GM18498 (cell line): ENCODE data around the gene TSPOAP1.

ENCODE experiments used
- ATAC-seq: cut with Tn5 transposase; IDR thresholded peaks from one replicate; pipeline ENCODE4 v1.9.1; 2021; ENCODE audit warnings: mild to moderate bottlenecking, moderate library complexity; ENCODE audit not compliant: unreplicated experiment

The TSPOAP1 gene

GRCh38 chr17:58279016-58279711, 49.4 kb downstream of the TSPOAP1 start:
- ATAC-seq: no peak

DNA sequence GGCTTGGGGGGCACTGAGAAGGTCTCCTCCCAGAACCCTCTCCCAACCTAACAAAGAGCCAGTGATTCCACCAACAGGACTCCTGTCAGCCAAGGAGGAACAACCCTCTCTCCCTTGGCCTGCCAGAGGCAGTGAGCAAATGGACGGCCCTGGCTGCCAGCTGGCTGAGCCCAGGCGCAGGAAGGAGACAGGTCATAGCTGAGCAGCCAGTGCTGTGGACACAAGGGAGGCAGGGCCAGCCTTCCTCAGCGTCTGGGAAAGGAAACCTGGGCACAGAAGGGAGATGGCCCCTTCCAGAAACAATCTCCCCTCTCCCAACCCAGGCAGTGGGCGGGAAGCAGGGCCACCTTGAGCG, 50.0 kb downstream of the TSPOAP1 start:
- ATAC-seq: no peak

GRCh38 chr17:58277802-58278595, 50.6 kb downstream of the TSPOAP1 start:
- ATAC-seq: no peak

- no peak for ATAC-seq
These were observed 51.3 kb downstream of the TSPOAP1 start for GRCh38 chr17:58277107-58277801.

DNA sequence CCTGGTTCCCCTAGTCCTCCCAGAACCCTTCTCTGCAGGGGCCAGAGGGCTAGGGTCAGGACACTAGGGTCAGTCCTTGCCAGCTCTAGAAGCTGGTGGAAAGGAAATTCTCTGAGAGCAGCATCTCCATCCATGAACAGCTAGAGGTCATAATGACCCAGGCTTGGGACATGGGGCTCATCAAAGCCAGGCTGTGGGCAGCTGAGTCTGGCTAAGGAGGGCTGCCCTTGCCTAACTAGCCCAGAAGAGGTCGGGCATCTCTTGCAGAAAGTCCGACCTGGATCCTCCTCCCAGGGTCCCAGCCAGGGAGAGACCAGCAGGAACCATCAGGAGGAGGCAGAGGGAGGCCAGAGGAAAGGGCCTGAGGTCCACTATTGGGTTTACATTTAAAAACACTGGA, 52.2 kb downstream of the TSPOAP1 start:
- no peak for ATAC-seq

- no peak for ATAC-seq
These were observed 53.2 kb downstream of the TSPOAP1 start for GRCh38 chr17:58275417-58275816.

- ATAC-seq: no peak
These were observed 55.0 kb downstream of the TSPOAP1 start for GRCh38 chr17:58273453-58274104.

DNA sequence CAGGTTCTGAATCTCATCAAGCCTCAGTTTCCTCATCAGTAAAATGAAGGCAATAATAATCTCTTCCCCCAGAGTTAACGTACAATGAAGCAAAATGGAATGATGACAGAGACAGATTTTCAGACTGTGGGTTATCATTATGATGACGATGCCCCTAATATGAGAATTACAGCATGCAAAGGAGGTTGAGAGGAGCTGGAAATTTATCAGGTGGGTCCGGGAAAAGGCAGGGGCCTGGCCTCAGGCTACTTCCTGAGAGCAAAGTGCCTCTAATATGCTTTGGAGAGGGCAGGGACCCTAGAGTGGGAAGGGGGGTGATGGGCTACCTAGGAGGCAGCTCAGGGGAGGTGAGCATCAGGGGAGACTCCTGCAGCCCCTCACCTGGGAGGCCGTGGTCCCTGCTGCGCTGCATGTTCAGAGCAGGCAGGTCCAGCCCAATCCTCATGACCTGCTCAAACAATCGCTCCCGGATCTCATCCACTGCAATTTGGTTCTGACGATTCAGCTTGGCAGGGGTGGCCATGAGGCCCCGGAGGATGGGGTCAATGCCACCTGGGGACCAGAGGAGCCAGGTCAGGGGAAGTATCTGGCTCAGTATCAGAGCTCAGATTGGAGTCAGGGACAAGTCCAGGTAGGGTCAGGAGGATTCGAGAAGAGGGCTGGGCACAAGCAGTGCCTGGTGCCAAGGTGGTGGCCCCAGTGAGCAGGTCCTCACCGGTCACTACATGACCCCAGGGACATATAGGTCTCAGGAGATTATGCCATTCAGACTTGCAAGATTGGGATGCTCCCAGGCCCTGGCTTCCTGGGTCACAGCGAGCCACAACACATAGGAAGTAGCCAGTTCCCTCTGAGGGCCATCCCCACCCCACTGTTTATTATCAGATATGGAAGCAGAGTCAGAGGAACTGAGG, 56.0 kb downstream of the TSPOAP1 start:
- ATAC-seq: no peak

DNA sequence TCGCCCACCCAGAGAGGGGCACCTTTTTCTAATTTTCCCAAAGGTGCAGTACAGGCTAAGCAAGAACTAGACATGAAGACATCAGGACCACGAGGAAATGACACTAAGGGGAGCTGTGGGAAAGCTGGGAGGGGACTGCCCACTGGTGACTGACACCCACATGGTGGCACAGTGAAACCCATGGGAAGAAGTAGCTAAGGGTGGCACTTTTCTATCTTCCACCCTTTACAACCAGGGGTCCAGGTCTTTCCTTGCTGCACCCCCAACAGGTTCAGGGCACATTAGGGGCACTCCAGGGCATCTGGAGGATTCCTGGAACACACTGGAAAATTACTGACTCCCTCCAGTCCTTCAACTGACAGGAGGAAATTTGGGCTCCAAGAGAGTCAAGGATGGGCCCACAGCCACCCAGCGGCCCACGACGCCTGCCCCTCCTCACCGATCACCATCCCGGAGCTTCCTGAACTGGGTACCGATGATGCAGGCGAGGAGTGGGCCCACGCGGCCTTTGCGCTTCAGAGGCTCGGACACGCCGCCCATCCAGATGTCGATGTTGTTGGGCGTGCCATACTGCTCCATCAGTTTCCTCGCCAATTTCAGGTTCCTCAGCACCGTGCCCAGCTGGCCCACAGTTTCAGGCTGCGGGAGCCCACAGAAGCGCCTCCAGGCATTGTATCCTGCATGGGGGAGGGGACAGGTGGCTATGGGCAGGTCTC, 57.2 kb downstream of the TSPOAP1 start:
- ATAC-seq: no peak

GRCh38 chr17:58270476-58271215, 57.9 kb downstream of the TSPOAP1 start:
- ATAC-seq: no peak

- ATAC-seq: no peak
These were observed 58.9 kb downstream of the TSPOAP1 start for GRCh38 chr17:58269557-58270291.

DNA sequence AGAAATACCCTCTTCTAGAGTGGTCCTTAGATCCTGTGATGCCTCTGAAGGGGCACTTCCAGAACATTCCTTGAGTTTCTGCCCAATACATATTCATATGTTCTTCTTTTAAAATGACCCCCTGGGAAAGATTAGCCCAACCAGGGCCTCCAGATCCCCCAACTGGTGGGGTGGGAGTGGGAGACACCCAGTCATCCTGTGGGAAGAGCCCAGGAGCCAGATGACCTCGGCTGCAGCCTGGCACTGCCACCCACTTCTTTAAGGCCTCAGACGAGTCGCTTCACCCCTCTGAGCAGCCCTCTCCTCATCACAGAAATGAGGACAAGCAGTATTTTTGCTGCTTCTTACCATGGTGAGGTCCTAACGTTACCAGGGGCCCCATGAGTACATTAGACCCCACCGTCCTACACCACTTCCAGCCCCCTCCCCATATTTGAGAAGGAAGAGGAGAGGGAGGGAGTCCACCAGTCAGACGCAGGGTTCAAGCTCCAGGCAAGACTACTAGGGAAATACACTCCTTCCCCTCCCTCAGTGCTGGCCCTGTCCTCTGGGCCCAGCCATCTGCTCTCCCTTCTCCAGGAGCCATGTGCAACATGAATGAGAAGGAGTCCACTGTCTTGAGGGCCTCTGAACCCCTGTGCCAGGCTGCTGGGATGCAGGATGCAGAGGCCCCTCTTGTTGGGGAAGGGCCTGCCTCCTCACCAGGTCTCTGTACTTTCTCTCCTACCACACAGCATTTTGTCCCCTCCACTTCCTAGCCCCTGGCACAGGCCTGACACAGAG, 59.6 kb downstream of the TSPOAP1 start:
- no peak for ATAC-seq

GRCh38 chr17:58268326-58268725, 60.3 kb downstream of the TSPOAP1 start:
- no peak for ATAC-seq

DNA sequence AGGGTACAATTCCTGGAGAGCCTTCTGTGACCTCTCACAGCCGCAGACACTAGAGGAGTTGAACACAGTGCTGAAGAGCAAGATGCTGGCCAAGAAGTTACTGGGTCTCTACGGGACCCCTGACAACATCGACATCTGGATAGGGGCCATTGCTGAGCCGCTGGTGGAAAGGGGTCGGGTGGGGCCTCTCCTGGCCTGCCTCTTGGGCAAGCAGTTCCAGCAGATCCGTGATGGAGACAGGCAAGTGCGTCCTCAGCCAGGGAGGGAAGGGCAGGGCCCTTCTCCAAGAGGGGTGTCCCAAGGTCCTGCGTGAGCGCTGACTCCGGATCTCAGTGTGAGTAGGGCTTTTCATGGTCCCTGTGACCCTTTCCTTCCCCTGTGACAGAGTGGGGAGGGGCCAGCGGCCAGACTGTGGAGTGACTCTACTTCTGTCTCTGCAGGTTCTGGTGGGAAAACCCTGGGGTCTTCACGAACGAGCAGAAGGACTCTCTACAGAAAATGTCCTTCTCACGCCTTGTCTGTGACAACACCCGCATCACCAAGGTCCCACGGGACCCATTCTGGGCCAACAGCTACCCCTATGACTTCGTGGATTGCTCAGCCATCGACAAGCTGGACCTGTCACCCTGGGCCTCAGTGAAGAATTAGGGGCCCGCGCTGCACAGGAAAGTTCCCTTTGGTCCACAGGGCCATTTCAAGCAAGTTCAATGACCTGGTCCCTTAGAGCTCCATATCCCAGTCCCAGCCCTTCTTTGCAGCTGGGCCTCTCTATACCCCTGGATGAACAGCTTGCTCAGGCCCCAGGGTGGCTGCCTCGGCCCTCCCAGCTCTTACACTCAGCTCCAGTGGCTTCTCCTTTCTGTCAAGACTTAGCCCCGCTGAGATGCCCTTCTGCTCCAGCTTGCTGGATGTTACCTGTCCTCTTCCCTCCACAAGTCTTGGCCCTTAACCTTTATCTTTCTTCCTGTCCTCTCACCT, 61.0 kb downstream of the TSPOAP1 start:
- ATAC-seq: no peak

DNA sequence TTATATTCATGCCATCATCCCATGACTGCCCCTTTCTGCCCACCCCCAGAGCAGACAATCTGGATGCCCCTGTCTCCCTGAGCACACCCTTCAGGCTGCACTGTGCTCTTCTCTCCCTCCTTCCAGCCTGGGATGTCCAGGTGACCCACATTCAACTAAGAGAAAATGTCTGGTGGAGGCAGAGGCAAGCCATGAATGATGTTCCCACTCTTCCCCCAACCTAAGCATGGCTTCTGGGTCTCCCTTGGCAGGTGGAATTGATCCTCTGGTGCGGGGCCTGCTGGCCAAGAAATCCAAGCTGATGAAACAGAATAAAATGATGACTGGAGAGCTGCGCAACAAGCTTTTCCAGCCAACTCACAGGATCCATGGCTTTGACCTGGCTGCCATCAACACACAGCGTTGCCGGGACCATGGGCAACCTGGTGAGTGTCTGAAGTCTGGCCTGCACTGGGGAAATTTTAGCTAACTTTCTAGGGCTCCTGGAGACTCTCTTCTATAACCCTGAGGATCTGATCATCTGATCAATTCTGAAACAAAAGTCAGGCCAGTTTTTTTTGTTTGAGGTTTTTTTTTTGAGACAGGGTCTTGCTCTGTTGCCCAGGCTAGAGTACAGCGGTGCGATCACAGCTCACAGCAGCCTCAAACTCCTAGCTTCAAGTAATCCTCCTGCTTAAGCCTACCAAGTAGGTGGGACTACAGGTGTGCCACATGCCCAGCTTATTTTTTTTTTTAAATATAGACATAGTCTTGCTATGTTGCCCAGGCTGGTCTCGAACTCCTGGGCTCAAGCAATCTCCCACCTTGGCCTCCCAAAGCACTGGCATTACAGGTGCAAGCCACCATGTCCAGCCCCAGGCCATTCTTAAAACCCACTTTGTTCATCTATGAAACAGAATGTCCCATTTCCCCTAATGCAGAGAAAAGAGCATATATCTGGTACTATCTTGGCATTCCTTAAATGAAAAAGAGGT, 62.4 kb downstream of the TSPOAP1 start:
- ATAC-seq: no peak
